ENCODE measurements around the gene BCAR3. TPM values are rescaled to one million over a fixed set of nuclear protein-coding genes. Genes with fewer than 3 reads are reported as not detected.

BCAR3 gene
- total and polyA plus RNA-seq, 2 donors from 2014 or later: 25.4 to 28.4 TPM

DNA sequence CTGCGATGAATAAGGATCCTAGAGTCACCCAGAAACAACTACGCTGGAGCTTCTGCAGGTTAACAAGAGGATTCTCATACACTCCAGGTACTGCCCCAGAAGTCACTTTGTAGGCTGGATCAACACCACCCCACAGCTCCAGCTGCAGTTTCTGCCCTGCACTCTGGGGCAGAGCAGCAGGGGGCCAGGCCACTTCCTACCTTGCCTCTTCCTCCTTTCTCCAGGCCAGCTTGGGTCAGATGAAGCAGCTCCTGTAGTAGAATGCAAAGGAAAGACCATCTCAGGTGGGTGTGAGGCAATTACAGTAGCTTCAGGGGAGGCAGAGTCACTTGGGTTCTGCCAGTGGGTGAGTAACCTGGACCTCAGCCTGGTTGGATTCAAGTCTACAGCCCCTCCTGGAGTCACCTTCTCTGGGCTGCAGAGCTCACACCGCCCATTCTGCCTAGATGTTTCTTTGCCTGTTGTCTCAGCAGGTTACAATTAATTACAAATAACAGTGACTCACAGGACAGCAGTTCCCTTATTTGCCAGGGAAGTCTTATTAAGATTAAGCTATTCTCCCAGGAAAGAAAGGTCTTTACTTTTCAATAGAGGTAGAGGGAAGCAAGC is 24.4 kb upstream of the BCAR3 start:
- DNase-seq: no peak
- Histone ChIP-seq H3K4me1 (ENCODE audit: control insufficient read depth in 2 of 3, insufficient read depth in 2 of 3, low read depth in 1 of 3, low read length in 3 of 3) (peaks cover 0 to 3% (median 0%) of the 10 kb centered on the region in 3 donors), H3K9ac (ENCODE audit: low read length in 3 of 3) (no peak overlapping the region), H3K27ac (ENCODE audit: low read depth in 2 of 2, low read length in 2 of 2) (no peak overlapping the region), H3K27me3 (ENCODE audit: control insufficient read depth, insufficient read depth, low read length) (no peaks in the 10 kb centered on the region), H3K9me3 (ENCODE audit: control insufficient read depth in 2 of 3, insufficient read depth in 1 of 3, low read length in 3 of 3) (no peaks in the 10 kb centered on the region), H3K36me3 (ENCODE audit: control insufficient read depth in 2 of 3, insufficient read depth in 3 of 3, low read length in 3 of 3) (no peaks in the 10 kb centered on the region), H3K4me3 (ENCODE audit: low read length in 3 of 3) (no peak overlapping the region)
- intact Hi-C loops (cut with DNase I): no loop called here
- no peak for FAIRE-seq
- TF ChIP-seq, protein P1, sequence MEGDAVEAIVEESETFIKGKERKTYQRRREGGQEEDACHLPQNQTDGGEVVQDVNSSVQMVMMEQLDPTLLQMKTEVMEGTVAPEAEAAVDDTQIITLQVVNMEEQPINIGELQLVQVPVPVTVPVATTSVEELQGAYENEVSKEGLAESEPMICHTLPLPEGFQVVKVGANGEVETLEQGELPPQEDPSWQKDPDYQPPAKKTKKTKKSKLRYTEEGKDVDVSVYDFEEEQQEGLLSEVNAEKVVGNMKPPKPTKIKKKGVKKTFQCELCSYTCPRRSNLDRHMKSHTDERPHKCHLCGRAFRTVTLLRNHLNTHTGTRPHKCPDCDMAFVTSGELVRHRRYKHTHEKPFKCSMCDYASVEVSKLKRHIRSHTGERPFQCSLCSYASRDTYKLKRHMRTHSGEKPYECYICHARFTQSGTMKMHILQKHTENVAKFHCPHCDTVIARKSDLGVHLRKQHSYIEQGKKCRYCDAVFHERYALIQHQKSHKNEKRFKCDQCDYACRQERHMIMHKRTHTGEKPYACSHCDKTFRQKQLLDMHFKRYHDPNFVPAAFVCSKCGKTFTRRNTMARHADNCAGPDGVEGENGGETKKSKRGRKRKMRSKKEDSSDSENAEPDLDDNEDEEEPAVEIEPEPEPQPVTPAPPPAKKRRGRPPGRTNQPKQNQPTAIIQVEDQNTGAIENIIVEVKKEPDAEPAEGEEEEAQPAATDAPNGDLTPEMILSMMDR (IDR thresholded peaks at IDR 0.05; ENCODE audit: borderline replicate concordance, extremely low read depth, insufficient read depth): no peak

- Histone ChIP-seq H3K27me3 (ENCODE audit: control insufficient read depth, insufficient read depth, low read length) (no peaks in the 10 kb centered on the region), H3K9ac (ENCODE audit: low read length in 3 of 3) (no peak overlapping the region), H3K36me3 (ENCODE audit: control insufficient read depth in 2 of 3, insufficient read depth in 3 of 3, low read length in 3 of 3) (no peaks in the 10 kb centered on the region), H3K27ac (ENCODE audit: low read depth in 2 of 2, low read length in 2 of 2) (no peak overlapping the region), H3K4me1 (ENCODE audit: control insufficient read depth in 2 of 3, insufficient read depth in 2 of 3, low read depth in 1 of 3, low read length in 3 of 3) (no peaks in the 10 kb centered on the region), H3K4me3 (ENCODE audit: low read length in 3 of 3) (no peak overlapping the region), H3K9me3 (ENCODE audit: control insufficient read depth in 2 of 3, insufficient read depth in 1 of 3, low read length in 3 of 3) (no peaks in the 10 kb centered on the region)
- DNase-seq (no peak), FAIRE-seq (no peak)
- TF ChIP-seq, protein P1 (IDR thresholded peaks at IDR 0.05; ENCODE audit: borderline replicate concordance, extremely low read depth, insufficient read depth): no peak
- intact Hi-C loops (cut with DNase I): no loop called here
Measured at GRCh38 chr1:93704052-93704451, 22.4 kb upstream of the BCAR3 start.

GRCh38 chr1:93703643-93704042 is 22.0 kb upstream of the BCAR3 start:
- Histone ChIP-seq H3K4me3 (ENCODE audit: low read length in 3 of 3) (no peak overlapping the region), H3K36me3 (ENCODE audit: control insufficient read depth in 2 of 3, insufficient read depth in 3 of 3, low read length in 3 of 3) (no peaks in the 10 kb centered on the region), H3K27ac (ENCODE audit: low read depth in 2 of 2, low read length in 2 of 2) (no peak overlapping the region), H3K9me3 (ENCODE audit: control insufficient read depth in 2 of 3, insufficient read depth in 1 of 3, low read length in 3 of 3) (no peaks in the 10 kb centered on the region), H3K9ac (ENCODE audit: low read length in 3 of 3) (no peak overlapping the region), H3K27me3 (ENCODE audit: control insufficient read depth, insufficient read depth, low read length) (no peaks in the 10 kb centered on the region), H3K4me1 (ENCODE audit: control insufficient read depth in 2 of 3, insufficient read depth in 2 of 3, low read depth in 1 of 3, low read length in 3 of 3) (no peaks in the 10 kb centered on the region)
- TF ChIP-seq, protein P1 (IDR thresholded peaks at IDR 0.05; ENCODE audit: borderline replicate concordance, extremely low read depth, insufficient read depth): no peak
- FAIRE-seq (no peak), DNase-seq (peak in 1 of 5 donors; percentile 43)
- intact Hi-C loops (cut with DNase I): no loop called here

DNA sequence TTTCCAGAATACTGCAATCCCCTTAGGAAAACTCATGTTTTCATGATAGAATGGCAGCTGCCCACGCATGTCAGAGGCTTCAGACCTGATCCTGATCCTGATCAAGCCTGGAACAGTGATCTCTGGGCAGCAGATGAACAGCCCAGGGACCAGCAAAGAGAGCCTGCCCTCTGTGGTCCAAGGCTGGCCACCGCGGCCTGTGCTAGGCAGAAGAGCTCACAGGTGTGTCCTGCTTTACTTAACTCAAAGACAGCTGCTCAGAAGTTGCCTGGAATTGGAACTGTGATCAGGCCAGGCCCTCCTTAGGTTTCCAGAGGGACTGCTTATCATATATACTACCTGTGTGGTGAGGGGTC is 21.2 kb upstream of the BCAR3 start:
- TF ChIP-seq, protein P1 (IDR thresholded peaks at IDR 0.05; ENCODE audit: borderline replicate concordance, extremely low read depth, insufficient read depth): no peak
- no peaks in the 10 kb centered on the region for H3K4me1 ChIP-seq (ENCODE audit: control insufficient read depth in 2 of 3, insufficient read depth in 2 of 3, low read depth in 1 of 3, low read length in 3 of 3)
- H3K36me3 ChIP-seq (ENCODE audit: control insufficient read depth in 2 of 3, insufficient read depth in 3 of 3, low read length in 3 of 3): no peaks in the 10 kb centered on the region
- no peak for FAIRE-seq
- no peak for DNase-seq
- intact Hi-C loops (cut with DNase I): no loop called here
- no peak overlapping the region for H3K4me3 ChIP-seq (ENCODE audit: low read length in 3 of 3)
- no peaks in the 10 kb centered on the region for H3K27me3 ChIP-seq (ENCODE audit: control insufficient read depth, insufficient read depth, low read length)
- H3K27ac ChIP-seq (ENCODE audit: low read depth in 2 of 2, low read length in 2 of 2): peak overlapping the region in 1 of 2 donors; percentile 20
- no peaks in the 10 kb centered on the region for H3K9me3 ChIP-seq (ENCODE audit: control insufficient read depth in 2 of 3, insufficient read depth in 1 of 3, low read length in 3 of 3)
- no peak overlapping the region for H3K9ac ChIP-seq (ENCODE audit: low read length in 3 of 3)

All from kidney (tissue), 14 donors.